Activated naive CD8-positive, alpha-beta T cell treated with anti-CD3 and anti-CD28 coated beads, Interleukin-2, amount 50 U/mL, for 16 hours (primary cell): ENCODE measurements around the gene INPP5A.

Experiments
- DNase-seq: peaks from one replicate; pipeline ENCODE4 v3.0.0-alpha.2; 2020; ENCODE audit warnings: low read depth, low spot score

The INPP5A gene

GRCh38 chr10:132611986-132612385 is 74.4 kb downstream of the INPP5A start:
- no peak for DNase-seq

- DNase-seq, result no peak
These were observed 75.3 kb downstream of the INPP5A start for GRCh38 chr10:132612571-132613504.

- no peak for DNase-seq
These were observed 76.2 kb downstream of the INPP5A start for GRCh38 chr10:132613566-132614348.

GRCh38 chr10:132614431-132615340 is 77.1 kb downstream of the INPP5A start:
- DNase-seq, result no peak

GRCh38 chr10:132615341-132616169 is 78.0 kb downstream of the INPP5A start:
- no peak for DNase-seq

GRCh38 chr10:132616170-132616995 is 78.8 kb downstream of the INPP5A start:
- peak; percentile 37 for DNase-seq

GRCh38 chr10:132616996-132617736 is 79.6 kb downstream of the INPP5A start:
- no peak for DNase-seq

- no peak for DNase-seq
These were observed 80.1 kb downstream of the INPP5A start for GRCh38 chr10:132617737-132618052.

GRCh38 chr10:132618158-132618919 is 80.8 kb downstream of the INPP5A start:
- no peak for DNase-seq

- DNase-seq, result no peak
These were observed 82.3 kb downstream of the INPP5A start for GRCh38 chr10:132619927-132620326.

- no peak for DNase-seq
These were observed 86.7 kb downstream of the INPP5A start for GRCh38 chr10:132624061-132624846.

GRCh38 chr10:132624847-132625471 is 87.4 kb downstream of the INPP5A start:
- no peak for DNase-seq

- no peak for DNase-seq
These were observed 88.6 kb downstream of the INPP5A start for GRCh38 chr10:132626019-132626760.

- DNase-seq, result no peak
These were observed 89.4 kb downstream of the INPP5A start for GRCh38 chr10:132626761-132627665.
